NCI-H524 (cell line): Measurements from ENCODE around the gene CAPN5.
A peak's percentile ranks its signal among the peaks of the same experiment; 100 is the strongest.
"Not testable (repeated sequence)": the region's sequence is repeated elsewhere in the genome, so short reads cannot be mapped to it uniquely, and the experiment has no call there.

Experiments
- DNase-seq, 2 experiments: peaks; one replicate each; lab custom pipeline; 2025; lab: John Stamatoyannopoulos, UW

CAPN5 gene

DNA sequence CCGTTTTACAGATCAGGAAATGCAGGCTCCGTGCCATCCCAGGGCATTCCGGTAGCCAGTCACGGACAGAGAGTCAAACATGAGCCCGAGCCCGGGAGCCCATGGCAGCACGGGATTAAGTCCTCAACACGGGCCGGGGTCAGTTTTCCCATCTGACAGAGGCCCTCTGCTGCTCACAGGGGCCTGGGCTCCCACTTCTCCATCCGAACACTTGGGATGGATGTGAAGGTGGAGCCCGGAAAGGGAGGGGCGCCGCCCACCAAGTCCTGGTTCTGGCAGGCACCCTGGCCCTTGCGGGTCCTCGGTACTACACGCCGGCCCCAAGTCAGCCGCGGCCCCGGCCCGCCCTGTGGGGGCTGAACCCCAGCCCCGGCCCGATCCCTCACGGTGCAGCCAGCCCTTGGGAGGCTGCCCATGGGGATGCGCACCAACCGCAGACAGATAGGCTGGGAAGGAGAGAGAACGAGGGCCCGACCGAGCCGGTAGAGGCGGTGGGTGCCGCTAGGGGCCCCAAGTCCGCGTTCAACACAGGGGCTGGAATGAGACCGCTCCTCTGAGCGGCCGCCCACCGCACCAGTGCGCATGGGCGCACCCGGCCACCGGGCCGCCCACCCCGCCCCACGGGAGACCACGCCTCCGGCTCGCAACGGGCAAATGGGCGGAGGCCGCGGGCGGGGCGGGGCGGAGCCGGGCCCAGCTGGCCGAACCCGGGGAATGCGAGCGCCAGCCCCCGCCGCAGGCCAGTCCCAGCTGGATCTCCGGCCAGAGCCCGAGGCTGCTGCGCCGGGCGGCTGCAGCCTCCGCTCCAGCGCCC, at the start of gene CAPN5:
CAPN5 (plus strand) TSS at position 743 of the 814 bp plus-strand sequence. CDS start 17,916 bp downstream, outside the sequence.
- peak; percentile 83 to 92 for DNase-seq

DNA sequence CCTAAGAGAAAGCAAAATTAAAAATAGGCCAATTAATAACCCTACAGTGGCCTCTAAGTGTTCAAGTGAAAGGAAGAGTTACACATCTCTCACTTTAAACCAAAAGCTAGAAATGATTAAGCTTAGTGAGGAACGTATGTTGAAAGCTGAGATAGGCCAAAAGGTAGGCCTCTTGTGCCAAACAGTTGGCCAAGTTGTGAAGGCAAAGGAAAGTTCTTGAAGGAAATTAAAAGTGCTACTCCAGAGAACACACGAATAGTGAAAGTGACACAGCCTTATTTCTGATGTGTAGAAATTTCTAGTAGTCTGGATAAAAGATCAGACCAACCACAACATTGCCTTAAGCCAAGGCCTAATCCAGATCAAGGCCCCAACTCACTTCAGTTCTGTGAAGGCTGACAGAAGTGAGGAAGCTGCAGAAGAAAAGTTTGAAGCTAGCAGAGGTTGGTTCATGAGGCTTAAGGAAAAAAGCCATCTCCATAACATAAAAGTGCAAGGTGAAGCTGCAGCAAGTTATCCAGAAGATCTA, 48.3 kb upstream of the CAPN5 start:
- DNase-seq, result not testable (repeated sequence)

DNA sequence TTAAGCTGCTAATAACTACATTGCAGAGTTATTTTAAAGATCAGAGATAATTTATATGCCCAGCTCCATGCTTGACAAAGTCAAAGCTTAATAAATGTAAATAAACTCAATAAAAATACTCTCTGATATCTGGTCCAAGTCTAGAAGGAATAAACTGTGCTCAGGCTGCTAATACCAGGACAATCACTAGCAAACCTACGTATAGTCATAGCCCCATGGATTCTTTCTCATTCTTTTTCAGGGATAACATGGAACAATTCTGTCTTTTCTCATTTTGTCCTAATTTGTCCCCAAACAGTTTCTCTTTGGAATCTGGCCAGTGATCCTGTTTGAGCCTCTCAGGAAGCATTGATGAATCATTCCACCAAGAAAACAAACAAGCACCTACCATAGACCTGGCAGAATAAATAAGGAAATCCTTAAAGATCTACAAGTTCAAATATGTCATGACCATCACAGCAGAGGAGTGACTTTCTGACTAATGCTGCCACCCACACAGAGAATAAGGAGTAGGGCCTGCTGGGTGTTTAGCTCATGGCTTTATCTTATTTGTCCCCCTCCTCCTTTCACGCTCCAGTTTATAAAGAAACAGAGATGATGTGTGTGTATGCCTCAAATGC, 46.7 kb upstream of the CAPN5 start:
- DNase-seq, result no peak

DNA sequence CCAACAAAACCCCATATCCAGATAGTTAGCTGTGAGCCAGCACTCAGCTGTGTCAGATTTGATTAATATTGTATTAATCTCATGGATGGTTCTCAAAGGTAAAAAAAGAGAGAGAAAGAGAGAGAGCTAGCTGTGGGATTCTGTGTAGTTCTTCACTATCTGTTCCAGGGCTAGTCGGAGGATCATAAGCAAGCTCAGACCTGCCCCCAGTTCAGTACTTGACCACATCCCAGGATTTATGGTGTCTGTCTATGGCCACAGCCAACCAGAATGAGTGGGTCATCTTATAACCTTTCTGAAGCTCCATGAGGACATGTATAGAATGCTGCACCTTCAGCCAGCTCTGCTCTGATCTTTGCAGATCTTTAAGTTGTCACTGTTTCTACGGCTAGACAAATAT, 46.0 kb upstream of the CAPN5 start:
- DNase-seq, result no peak

DNA sequence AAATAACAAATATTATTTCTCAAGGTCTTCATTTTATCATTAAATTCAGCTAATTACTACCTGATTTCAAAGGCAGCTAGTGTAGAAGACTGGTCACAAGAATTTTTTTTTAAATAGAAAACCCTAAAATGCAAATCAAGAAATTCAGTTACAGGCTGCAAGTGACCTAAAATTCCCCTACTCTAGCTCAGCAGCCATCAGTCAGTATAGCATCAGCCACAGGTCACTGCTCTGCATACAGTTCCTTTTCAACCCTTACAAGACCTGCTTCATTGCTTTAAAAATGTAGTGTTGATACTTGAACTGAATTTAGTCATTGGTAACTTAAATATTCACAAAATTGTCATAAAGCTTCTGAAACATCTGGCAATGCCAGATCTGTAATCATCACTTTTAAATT, 42.0 kb upstream of the CAPN5 start:
- no peak for DNase-seq

DNA sequence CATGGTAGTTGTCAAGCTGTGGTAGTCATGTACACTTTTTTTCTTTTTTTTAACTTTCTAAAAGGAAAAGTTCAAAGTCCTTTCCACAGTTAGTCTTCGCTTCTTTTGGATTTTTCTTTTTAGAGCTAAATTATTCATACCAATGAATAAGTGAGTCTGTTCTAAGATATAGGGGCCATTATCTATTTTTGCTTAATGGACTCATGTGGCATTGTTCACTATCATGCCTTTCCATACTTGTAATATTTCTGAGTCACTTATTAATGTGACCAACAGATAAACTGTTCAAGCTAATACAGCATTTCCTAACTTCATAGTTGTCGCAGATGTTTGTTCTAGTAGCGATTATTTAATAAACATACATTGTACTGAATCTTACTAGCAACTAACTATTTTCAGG, 40.5 kb upstream of the CAPN5 start:
- DNase-seq, result no peak

DNA sequence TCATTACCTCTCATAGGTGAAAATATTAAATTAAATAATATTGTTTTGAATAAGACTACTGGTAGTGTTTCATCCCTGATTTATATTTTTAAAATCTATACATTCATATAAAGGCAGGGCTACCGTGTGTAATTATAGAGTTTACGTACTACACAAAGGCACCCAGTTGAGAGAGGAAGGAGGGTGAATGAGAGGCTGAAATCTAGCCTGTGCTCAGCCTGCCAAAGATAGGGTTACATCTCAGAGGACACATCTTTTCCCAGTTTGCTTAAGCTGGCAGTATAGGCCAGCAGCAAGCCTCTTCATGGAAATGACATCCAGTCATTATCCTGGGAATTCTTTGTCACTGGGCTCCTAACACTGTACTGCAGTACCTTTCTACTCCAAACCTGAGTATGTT, 40.0 kb upstream of the CAPN5 start:
- peak; percentile 33 to 76 for DNase-seq

DNA sequence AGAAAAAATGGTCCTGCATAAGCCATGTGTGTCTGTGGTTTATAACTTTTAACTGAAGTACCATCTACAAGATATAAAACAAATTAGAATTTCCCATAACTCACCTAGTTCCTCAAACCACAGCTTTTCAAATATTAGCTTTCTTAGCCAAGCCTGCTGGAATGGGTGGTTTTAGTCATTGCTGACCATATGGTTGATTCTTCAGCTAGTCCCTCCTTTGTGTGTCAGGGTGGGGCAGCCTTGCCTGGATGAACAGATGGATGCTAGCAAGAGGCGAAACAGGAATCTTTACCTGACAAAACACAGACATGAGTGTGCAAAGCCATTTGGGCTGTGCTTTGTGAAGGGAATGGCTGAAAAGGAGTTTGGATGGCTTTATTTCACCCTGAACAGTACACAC, 39.5 kb upstream of the CAPN5 start:
- DNase-seq, result peak; percentile 74 to 90

DNA sequence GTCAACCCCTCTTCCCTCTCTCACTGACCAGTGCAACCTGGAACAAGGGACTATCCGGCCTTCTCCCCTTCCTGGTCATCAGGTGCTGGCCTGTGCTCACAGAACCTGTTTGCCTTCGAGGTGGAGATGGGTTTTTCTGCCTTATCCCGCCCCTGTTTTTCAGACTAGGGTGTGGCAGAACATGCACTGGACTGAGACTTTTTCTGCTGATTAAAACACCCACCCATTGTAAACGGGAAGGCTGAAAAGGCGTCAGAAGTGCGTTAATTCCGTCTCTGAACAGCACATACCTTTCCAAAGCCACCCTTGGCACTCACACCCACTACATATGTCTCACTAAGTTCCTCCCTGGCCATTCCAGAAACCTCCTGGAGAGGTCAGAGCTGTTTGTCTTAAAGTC, 36.9 kb upstream of the CAPN5 start:
- no peak for DNase-seq

DNA sequence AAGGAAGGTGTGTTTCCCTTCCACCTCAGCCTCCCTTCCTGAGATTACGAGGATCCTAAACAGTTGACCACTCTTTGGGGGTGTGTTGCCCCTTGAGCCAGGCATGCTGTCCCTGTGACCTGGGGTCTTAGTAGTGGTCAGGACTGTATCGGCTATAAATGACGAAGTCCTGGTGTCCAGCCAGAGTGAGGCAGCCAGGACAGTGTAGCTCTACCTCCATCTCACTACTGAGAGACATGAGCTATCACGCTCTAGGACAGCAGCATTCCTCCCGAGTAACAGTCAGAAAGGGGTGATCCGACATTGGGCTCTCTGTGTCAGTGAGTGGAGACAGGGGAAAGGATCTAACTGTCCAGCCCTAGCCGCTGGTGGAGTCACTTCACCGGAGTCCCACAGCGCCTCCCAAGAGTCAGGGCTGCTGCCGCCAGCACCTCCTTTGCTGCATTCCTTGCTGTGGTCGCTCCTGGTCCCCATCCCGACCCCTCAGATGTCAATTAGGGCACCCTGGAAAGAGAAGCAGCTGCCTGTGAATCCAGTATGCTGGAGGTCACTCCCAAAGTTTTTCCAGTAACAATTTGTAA, 35.8 kb upstream of the CAPN5 start:
- no peak for DNase-seq

DNA sequence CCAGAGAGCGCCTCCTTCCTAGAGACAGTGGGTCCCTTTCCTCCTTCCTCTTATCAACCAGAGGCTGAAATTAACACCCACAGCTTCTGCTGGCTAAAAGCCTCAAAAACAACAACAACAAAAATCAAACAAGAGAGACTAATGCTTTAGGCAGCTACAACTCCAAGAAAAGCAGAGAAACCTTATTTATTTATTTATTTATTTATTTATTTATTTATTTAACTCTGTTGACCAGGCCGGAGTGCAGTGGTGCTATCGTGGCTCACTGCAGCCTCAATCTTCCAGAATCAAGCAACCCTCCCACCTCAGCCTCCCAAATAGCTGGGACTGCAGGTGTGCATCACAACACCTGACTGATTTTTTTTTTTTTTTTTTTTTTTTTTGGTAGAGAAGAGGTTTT, 35.2 kb upstream of the CAPN5 start:
- DNase-seq, result no peak

DNA sequence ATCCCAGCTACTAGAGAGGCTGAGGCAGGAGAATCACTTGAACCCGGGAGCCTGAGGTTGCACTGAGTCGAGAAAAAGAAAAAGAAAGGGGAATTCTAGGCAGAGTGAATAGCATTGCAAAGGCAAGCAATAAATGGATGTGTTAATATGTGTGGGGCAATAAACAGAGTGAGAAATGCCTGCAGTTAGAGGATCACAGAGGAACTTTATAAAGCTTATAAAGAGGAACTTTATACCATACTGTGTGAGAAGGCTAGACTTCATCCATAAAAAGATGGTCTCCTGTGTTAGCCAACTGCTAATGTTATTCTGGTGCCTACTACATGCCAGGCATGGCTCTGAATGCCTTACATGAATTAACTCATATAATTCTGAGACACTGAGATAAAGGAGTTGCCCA, 31.7 kb upstream of the CAPN5 start:
- no peak for DNase-seq

DNA sequence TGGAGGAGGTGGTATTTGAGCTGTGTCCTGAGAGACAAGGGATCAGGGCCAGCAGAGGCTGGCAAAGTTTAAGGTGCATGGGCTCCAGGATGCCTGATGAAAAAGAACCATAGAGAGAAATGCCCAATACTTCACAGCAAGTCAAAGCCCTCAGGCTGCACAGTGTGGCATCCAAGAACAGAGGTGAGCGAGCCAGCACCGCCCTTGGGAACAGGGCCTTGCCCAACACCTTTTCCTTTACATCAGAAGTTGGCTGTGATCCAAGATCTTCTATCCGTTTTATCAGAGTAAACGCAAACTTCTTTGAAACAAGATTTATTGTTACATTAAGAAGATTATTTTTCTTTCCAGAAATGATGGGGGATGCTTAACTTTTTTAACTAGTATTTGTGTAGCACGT, 31.2 kb upstream of the CAPN5 start:
- no peak for DNase-seq

DNA sequence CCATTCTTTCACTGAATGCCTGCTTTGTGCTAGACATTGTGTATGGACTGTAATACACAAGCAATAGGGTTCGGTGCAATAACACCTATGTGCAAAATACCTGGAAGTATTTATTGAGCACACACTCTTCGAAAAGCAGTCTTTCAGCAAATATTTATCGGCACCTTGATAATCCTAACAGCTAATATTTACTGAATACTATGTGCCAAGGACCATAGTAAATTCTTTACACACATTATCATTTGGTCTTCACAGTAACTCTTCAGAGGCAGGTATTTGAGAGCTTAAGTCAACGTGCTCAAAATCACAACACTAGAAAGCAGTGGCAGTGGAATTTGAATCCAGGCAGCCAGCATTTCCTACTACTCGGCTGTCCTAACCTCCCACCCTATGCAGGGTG, 30.4 kb upstream of the CAPN5 start:
- no peak for DNase-seq

DNA sequence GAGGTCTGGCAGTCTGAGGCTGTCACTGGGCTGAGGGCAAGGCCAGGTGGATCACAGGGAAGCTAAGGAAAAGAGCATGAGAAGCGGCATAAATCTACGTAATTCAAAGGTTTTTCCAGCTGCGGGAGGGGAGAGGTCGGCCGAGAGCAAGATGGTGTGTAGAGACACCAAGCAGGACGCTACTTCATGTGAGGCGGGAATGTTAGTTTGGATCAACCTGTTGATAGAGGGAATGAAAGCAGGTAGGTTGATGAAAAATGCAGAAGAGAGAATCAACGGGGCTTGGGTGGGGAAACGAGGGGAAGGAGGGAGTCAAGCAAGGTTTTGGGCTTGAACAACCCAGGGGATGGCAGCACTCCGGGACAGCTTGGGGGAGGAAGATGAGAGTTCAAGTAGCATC, 29.7 kb upstream of the CAPN5 start:
- no peak for DNase-seq

DNA sequence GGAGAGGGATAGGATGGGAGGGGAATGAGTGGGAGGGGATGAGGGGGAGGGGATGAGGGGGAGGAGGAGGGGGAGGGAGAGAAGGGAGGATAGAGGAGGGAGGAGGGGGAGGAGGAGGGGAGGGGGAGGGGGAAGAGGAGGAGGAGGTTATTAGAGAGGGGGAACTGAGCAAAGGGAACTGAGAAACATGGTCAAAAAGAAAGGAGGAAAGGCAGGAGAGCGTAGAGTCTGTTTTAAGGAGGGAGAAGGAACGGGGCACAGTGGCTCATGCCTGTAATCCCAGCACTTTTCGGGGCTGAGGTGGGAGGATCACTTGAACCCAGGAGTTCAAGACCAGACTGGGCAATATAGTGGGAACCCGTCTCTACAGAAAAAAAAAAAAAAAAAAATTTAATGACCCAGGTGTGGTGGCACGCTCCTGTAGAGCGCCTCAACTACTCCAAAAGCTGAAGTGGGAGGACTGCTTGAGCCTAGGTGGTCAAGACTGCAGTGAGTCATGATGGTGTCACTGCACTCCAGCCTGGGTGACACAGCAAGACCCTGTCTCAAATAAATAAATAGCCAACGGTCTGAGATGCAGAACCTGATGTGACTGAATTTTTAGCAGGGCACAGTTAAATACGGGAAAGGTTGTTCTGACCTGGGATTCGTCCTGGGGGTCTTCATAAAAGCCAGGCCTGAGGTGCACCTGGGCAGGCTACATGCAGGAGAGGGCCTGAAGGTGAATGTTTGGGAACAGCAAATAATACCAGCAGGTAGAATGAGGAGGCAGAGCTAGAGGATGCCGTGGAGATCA, 28.5 kb upstream of the CAPN5 start:
- DNase-seq, result no peak

DNA sequence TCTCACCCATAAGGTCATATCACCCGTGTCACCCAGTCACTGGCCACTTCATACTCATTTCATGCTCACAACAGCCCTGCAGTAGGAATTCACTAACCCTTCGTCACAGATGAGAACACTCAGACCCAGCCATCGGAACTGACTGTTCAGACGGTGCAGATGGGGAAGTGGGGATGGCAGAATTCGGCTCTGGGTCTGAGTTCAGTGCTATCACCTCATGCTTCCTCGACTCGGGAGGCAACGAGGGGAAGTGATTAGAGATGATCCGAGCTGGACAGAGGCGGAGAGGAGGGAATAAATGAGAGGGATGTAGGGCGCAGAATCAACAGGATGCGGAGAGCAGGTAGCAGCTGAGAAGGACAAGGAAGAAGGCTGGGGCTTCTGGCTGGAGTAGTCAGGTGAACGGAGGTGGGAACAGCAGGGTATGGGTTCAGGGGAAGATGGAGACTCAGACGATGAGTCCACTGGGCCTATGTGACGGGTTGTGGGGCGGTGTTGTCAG, 27.9 kb upstream of the CAPN5 start:
- no peak for DNase-seq

DNA sequence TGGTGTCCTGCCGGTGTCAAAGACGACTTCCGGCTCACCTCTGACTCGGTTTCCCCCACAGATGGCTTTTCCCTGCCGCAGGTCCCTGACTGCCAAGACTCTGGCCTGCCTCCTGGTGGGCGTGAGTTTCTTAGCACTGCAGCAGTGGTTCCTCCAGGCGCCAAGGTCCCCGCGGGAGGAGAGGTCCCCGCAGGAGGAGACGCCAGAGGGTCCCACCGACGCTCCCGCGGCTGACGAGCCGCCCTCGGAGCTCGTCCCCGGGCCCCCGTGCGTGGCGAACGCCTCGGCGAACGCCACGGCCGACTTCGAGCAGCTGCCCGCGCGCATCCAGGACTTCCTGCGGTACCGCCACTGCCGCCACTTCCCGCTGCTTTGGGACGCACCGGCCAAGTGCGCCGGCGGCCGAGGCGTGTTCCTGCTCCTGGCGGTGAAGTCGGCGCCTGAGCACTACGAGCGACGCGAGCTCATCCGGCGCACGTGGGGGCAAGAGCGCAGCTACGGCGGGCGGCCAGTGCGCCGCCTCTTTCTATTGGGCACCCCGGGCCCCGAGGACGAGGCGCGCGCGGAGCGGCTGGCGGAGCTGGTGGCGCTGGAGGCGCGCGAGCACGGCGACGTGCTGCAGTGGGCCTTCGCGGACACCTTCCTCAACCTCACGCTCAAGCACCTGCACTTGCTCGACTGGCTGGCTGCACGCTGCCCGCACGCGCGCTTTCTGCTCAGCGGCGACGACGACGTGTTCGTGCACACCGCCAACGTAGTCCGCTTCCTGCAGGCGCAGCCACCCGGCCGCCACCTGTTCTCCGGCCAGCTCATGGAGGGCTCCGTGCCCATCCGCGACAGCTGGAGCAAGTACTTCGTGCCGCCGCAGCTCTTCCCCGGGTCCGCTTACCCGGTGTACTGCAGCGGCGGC, 27.0 kb upstream of the CAPN5 start:
- DNase-seq, result peak in 1 of 2 experiments; percentile 41

DNA sequence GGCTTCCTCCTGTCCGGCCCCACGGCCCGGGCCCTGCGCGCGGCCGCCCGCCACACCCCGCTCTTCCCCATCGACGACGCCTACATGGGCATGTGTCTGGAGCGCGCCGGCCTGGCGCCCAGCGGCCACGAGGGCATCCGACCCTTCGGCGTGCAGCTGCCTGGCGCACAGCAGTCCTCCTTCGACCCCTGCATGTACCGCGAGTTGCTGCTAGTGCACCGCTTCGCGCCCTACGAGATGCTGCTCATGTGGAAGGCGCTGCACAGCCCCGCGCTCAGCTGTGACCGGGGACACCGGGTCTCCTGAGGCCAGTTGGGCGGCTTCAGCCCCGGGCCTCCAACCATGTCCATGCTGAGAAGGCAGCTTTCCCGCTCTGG, 26.4 kb upstream of the CAPN5 start:
- DNase-seq, result no peak

DNA sequence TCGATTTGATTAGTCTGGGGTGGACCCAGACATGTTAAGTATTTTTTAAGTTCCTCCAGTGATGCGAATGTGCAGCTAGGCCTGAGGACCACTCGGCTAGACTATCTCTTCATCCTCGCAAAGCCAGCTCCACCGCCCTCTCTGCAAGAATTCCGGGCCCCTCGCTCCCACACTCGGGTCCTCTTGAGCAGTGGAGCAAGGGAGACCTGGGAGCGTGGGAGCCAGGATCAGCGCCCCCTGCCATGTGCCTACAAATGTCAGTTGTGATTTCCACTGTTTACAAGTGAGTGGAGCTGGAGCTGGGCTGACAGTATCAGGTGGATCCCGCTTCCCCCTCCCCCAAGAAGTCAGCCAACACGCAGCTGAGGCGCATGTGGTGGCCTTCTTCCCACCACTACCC, 25.9 kb upstream of the CAPN5 start:
- DNase-seq, result no peak

DNA sequence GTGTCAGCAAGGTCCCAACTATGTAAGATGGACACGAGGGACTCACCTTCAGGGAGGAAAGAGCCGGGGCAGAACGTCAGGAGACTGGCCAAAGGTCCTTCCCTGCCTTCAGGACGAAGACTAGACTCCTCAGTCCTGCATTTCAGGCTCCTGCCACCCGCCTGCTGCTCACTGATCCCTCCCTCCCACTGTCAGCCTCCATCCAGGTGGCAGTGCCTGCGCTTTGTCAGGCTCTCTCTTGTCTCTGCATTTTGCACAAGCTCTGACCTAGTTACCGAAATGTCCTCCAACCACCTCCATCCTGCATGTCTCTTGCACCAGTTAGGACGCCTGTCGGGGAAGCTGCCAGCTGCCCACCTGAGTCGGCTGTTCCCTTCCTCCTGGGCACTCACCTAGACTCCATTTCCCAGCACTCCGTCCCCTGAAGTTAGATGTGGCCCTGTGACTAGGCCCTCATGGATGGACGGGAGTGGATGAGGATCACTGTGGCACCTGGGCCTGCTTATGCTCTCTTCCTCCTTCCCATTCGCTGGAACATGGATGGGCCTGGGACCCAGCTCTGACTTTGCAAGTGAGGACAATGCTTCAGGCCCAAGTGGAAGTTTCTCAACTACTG, 24.6 kb upstream of the CAPN5 start:
- DNase-seq, result no peak
